Inferior parietal cortex (tissue), 1 donor: ENCODE data around the gene ZFHX2.
"Not testable (repeated sequence)": the region's sequence is repeated elsewhere in the genome, so short reads cannot be mapped to it uniquely, and the experiment has no call there.

Experiments
- DNase-seq: peaks from one replicate; pipeline ENCODE4 v3.0.0-alpha.2; 2016; ENCODE audit errors: extremely low spot score

The ZFHX2 gene

DNA sequence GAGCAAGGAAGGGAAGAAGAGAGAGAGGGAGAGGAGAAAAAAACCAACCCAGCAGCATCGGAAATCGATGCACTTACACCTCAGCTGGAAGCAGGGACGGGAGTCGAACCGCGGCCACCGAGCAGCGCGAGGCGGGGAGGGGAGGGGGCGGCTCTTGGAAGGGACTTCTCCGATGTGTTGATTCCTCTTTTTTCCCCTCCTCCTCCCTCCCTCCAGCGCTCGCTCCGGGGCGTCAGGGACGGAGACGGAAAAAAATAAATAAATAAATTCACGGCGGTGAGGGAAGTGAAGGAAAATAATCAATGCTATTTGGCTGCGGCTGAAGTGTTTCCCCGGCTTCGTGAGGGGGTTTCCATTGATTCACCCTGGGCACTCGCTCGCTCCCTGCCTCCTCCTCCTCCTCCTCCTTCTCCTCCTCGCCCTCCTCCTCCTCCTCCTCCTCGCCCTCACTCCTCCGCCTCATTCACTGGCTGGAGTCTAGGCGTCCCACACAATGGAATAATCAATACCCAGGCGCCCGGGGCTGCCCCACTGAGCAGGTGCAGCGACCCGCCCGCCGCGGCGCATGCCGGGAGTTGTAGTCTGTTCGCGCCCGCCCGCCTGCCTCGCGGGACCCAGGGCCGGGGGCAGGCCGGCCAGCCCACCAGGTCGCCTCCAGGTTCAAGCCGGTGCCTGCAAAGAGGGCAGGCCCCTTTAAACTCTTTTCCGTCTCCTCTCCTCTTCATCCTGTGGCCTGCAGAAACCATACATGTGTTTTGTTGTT lies at the start of gene ZFHX2:
Gene ZFHX2, minus strand, starts transcription at position 500 of the 763 bp plus-strand sequence. CDS start 16,440 bp downstream, outside the sequence.
- peak; percentile 88 for DNase-seq

DNA sequence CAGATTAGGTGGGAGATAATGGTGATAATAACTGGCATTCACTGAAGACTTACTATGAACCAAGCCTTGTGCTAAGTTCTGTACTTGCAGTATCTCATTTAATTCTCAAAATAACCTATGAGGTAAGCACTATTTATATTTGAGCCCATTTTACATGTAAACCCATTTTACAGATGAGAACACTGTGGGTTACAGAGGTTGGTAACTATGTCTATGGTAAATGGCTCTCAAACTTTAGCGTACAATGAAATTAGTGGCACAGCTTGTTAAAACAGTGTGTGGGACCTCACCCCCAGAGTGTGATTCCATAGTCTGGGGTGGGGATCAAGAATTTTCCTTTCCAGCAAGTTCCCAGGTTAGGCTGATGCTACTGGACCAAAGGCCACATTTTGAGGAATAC lies 49.2 kb upstream of the ZFHX2 start:
- DNase-seq = no peak

DNA sequence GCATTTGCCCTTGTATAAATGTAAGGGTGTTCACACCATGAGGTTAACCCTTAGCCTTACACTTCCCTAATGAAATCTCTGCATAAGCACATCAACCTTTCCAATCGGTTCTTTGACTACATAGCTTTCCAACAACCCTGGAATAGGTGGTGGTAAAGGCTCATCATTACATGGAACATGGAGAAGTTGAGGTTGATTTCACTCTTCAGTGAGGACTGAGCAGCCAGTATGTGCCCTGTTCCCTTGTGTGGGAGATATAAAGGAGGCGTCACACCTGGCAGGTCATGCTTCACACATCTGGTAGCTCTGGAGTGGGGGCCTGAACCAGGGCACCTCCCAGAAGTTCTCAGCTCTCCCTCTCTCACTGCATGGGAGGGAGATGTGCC lies 48.8 kb upstream of the ZFHX2 start:
- no peak for DNase-seq

DNA sequence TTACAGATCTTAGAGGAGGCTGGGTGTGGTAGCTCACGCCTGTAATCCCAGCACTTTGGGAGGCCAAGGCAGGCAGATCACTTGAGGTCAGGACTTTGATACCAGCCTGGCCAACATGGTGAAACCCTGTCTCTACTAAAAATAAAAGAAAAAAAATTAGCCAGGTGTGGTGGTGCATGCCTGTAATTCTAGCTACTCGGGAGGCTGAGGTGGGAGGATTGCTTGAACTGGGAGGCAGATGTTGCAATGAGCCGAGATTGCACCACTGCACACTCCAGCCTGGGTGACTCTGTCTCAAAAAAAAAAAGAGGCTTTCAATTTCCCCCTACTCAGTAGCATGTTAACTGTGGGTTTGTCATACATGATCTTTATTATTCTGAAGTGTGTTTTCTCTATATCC lies 42.6 kb upstream of the ZFHX2 start:
- DNase-seq = not testable (repeated sequence)

DNA sequence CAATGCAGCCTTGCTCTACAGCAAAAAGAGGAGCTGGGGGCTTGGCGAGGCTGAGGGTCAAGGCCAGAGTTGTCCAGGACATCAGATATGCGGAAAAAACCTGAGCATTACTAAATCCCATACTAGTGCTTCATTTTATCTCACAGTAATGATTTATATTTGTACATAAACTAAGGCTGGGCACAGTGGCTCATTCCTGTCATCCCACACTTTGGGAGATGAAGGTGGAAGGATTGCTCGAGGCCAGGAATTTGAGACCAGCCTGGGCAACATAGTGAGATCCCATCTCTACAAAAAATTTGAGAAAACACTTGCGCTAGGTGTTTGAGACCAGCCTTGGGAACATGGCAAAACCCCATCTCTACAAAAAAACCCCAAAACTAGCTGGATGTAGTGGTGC lies 38.6 kb upstream of the ZFHX2 start:
- DNase-seq = no peak

DNA sequence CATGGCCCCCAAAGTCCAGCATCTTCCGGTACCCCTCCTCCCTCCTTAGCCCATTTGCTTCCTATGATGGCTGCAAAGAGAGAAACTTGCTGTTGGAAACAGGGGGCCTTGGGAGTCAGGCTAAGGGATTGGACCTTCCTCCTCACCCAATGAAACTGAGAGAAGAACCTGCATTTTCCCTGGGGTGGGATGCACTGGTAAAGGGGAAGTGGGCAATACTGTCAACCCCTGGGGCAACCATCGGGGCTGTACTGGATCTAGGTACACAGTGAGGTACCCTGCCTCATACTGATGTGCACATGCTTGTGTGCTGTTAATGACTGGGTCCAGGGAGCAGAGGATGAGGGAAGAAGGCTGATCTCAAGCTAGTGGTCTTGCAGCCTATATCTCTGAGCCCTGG lies 38.0 kb upstream of the ZFHX2 start:
- no peak for DNase-seq

DNA sequence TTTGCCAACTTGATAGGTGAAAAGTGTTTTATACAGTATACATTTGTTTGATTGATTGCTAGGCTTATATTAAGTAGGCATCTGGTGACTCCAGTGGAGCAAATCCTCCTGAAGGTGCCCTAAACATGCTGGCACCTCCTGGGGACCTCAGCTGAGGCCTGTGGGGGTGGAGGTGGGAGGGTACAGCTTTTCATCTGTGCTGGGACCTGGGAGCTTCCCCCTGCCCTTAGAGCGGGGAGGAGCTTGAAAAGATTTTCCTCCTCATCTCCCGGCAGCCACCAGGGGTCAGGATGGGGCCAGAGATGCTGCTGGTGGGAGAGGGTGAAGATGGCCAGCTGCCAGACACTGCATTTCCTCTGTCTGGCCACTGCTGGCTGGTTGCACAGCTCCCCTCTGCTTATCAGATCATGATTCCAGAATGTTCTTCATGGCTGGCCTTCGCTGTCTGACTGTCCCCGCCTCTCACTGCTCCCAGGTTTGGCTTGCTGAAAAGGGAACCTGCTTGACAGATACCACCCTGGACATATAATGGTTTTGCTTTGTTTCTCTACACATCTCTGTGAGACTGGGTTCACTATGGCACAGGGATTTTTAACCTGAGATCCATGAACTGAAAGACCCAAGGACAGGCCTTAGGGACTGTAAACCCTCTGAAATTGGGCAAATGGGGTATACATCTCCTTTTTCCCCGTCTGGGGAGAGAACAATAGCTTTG lies 37.5 kb upstream of the ZFHX2 start:
- DNase-seq = peak; percentile 81

DNA sequence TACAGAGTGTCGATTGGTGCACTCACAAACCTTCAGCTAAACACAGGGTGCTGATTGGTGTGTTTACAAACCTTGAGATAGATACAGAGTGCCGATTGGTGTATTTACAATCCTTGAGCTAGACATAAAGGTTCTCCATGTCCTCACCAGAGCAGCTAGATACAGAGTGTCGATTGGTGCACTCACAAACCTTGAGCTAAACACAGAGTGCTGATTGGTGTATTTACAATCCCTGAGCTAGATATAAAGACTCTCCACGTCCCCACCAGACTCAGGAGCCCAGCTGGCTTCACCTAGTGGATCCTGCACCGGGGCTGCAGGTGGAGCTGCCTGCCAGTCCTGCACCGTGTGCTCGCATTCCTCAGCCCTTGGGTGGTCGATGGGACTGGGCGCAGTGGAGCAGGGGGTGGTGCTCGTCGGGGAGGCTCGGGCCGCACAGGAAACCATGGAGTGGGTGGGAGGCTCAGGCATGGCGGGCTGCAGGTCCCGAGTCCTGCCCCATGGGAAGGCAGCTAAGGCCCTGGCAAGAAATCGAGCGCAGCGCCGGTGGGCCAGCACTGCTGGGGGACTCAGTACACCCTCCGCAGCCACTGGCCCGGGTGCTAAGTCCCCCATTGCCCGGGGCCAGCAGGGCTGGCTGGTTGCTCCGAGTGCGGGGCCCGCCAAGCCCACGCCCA lies 33.1 kb upstream of the ZFHX2 start:
- DNase-seq = not testable (repeated sequence)

DNA sequence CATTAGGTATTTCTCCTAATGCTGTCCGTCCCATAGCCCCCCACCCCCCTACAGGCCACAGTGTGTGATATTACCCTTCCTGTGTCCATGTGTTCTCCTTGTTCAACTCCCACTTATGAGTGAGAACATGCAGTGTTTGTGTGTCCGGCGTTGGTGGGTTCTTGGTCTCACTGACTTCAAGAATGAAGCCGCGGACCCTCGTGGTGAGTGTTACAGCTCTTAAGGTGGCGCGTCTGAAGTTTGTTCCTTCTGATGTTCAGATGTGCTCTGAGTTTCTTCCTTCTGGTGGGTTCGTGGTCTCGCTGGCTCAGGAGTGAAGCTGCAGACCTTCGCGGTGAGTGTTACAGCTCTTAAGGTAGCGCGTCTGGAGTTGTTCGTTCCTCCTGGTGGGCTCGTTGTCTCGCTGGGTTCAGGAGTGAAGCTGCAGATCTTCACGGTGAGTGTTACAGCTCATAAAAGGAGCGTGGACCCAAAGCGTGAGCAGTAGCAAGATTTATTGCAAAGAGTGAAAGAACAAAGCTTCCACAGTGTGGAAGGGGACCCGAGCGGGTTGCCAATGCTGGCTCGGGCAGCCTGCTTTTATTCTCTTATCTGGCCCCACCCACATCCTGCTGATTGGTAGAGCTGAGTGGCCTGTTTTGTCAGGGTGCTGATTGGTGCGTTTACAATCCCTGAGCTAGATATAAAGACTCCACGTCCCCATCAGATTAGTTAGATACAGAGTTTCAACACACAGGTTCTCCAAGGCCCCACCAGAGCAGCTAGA lies 32.4 kb upstream of the ZFHX2 start:
- not testable (repeated sequence) for DNase-seq

DNA sequence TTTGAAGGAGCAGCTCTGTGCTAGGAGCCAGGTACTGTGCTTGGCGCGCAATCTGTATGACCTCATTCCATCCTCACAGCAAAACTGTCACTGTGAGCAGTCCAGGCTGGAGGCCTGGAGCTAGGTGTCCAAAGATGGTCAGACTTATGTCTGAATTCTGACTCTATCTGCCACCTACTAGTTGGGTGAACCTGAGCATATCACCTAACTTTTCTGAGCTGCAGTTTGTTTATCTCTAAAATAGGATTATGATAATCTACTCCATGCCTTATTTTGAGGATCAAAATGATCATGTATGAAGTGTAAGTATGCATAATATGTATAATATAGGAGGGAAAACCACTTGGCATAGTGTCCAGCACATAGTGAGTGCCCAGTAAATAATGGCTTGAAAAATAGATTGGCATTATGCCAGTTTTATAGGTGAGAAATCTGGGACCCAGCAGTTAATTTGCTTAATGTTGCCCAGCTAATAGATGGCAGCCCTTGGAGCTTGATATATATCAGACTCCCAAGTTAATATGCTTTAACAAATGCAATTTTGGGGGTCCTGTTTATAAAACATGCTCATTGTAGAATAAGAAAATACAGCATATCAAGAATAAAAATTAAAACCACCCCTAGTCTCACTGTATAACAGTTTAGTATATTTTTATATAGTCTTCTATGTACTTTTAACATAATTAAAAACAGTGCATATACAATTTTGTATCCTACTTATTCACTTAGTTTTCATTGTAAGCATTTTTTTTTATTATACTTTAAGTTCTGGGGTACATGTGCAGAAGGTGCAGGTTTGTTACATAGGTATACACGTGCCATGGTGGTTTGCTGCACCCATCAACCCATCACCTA lies 31.6 kb upstream of the ZFHX2 start:
- no peak for DNase-seq

DNA sequence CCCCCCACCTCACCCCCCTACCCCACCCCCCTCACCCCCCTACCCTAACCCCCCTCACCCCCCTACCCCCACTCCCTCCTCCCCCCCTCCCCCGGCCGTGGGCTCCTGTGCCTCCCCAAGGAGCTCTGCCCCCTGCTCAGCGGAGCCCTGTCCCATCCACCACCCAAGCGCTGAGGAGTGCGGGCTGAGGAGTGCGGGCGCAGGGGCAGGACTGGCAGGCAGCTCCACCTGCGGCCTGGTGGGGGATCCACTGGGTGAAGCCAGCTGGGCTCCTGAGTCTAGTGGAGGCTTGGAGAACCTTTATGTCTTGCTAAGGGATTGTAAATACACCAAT lies 29.4 kb upstream of the ZFHX2 start:
- no peak for DNase-seq

DNA sequence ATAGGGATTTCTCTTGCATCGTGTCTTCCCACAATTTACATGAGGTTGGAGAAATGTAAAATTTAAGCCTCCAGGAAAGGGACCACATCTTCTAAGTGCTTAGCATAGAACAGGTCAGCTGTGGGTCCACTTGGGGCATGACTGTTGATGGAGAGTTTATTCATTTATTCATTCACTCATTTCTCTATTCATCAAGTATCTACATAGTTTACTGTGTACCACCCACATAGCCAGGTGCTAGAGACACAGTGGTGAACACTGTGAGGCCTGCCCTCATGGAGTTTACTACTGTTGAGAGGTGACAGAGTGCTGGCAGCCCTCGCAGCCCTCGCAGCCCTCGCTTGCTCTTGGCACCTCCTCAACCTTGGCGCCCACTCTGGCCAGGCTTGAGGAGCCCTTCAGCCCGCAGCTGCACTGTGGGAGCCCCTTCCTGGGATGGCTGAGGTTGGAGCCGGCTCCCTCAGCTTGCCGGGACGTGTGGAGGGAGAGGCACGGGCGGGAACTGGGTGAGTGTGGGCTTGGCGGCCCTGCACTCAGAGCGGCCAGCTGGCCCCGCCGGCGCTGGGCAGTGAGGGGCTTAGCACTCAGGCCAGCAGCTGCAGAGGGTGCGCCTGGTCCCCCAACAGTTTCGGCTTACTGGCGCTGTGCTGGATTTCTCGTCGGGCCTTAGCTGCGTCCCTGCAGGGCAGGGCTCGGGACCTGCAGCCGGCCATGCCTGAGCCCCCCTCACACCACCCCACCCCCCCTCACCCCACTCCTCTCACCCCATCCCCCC lies 28.8 kb upstream of the ZFHX2 start:
- DNase-seq = no peak

DNA sequence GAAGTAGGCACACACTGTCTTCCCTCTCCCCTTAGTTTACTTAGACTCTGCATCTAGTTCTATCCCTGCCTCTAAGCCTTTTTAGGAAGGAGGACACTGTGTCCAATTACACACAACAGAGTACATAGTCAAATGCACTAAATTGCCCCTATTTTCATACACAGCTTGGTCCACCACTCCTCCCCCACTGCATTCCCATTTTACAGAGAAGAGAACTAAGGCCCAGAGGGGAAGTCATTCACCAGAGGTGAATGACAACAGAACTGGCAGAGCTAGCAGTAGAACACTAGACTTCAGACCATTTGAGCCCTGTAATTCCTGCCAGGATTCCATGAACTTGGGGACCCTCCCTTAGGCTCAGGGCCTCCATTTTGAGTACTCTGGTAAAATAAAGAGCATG lies 28.2 kb upstream of the ZFHX2 start:
- DNase-seq = no peak

DNA sequence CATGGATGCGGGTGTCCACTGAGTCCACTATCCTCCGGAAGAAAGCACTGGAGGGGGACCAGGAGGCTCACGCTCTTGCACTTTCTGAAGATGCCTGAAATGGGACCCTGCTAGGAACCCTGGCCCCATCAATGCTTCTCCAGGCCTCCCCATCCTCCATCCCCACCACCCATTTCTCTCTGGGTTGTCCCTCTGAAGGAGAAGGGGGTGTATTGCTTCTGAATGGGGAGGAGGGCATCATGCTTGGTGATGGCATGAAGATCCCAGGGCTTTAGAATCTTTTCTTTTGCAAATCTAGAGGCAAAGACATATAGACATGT lies 27.7 kb upstream of the ZFHX2 start:
- no peak for DNase-seq

DNA sequence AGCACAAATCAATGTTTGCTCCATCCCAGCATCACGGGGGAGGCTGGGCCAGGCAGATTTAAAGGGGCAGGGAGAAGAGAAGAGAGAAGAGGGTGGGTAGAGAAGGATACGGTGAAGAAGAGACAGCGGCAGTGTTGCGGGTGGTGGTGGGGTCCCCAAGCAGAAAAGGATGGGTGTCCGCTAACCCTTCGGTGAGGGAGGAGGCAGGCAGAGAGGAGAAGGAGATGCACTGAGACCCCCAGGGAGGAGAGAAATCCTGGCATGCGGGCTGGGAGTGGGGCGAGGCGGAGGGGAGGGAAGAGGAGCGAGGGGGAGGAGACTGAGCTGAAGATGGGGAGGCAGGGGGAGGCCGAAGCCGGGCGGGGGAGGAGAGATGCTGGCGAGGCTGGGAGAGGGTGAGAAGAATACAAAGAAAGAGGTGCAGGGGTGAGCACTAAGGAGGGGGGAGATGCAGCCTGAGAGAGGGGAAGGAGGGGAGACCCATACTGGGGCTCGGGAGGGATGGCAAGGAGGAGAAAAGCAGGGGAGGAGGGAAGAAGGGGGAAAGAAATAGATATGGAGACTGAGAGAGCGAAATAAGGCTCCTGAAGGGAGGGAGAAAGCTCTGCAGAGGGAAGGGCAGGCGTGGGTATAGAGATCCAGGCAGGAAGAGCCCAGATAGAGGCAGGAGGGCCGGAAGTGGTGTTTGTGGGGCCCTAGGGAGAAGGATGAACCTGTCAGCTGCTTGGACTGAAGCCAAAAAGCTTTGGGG lies 27.2 kb upstream of the ZFHX2 start, which contains the start of gene JPH4:
Gene JPH4, minus strand, starts transcription at position 231 of the 751 bp plus-strand sequence. CDS start 1,337 bp downstream, outside the sequence.
- DNase-seq = peak; percentile 38

DNA sequence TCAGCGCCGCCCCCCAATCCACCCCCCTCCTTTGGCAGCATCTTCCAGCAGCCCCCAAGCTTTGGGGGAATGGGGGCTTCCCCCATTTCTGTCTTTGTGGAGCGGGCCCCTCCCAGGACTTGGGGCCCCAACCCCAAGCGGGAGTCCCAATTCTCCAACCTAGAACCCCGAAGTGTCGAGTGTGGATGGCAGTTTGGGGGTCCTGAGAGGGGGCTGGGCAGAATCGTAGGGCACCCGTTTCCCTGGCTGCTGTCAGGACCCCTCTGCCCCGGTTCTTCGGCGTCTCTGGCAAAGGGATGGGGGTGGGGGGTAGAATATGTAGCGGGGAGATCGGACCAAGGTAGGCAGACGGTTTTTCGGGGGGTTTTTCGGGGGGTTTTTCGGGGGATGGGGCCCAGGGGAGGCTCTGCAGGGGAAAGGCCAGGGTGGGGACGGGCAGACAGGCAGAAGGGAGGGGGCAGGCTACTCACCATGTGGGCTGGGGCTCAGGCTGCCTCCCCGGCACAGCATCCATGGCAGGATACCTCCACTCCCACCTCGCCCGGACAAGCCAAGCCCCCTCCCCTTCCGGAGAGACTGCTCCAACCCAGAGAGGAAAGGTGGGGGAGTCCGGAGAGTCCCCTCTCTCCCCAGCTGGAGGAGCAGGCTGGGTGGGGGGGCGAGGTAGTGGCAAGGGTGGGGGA lies 26.3 kb upstream of the ZFHX2 start:
- no peak for DNase-seq

DNA sequence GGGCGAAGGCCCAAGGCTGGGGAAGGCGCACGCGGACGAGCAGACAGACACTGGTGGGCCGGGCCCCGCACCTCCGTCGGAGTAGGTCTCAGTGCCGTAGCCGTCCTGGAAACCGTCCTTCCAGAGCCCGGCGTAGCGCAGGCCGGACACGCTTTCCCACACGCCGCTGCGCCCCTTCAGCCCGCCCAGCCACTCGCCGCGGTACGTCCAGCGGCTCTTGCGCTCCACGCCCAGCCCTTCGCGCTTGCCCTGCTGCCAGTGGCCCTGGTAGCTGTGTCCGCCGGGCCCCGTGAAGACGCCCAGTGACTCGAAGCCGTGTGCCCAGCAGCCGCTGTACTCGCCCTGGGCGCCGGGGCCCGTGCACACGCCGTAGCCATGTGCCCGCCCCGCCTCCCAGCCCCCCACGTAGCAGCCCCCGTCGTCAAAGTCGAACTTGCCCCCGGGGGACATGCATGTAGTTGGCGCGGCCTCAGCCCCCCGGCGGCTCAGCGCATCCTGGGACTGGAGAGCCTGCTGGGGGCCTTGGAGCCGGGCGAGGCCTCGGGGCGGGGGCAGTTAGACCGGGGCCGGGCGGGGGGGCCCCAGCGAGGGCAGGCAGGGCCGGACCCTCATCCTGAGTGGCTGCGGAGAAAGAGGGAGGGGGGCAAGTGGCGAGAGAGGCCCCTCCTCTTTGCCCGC lies 25.6 kb upstream of the ZFHX2 start:
- peak; percentile 9 for DNase-seq

DNA sequence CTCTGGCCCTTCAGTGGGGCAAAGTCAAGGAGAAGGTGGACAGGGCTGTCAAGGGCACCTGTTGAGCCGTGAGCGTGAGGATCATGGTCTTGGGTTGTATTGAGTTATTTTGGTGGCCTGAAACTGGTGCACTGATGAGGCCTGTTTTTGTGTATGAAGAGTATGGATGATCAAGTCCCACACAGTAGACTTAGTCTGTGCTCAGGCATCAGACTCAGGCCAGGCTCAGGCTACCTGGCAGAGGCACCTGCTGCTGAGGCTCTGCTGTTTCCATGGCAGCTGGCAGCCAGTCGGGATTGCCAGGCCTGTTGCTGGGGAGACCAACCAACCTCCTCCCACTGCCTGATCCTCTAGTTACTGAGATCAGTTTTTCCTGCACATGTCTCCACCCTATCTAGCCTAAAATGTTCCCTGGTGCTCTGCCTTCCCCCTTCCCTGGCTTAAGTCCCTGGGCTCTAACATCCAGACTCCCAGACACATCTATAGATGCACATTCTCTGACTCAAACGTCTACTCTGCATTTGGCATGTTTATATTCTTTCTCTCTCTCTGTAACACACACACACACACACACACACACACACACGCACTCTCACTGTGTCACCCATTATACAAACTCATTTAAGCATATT lies 21.9 kb upstream of the ZFHX2 start:
- DNase-seq = peak; percentile 33
